Activated CD4-positive, alpha-beta T cell treated with anti-CD3 and anti-CD28 coated beads, Interleukin-2, Interleukin-6, amounts not matched to agents 100 ng/mL and 50 ng/mL, durations not matched to agents 16 hours and 8 hours (primary cell): ENCODE measurements around the gene MAPK10.
"Not testable (repeated sequence)": the region's sequence is repeated elsewhere in the genome, so short reads cannot be mapped to it uniquely, and the experiment has no call there.

Experiments
- DNase-seq: peaks from one replicate; pipeline ENCODE4 v3.0.0-alpha.2; 2020

MAPK10 gene

GRCh38 chr4:86178211-86178610, 181.6 kb downstream of the MAPK10 start:
- DNase-seq, result no peak

GRCh38 chr4:86174506-86174905, 185.3 kb downstream of the MAPK10 start:
- DNase-seq, result no peak

DNA sequence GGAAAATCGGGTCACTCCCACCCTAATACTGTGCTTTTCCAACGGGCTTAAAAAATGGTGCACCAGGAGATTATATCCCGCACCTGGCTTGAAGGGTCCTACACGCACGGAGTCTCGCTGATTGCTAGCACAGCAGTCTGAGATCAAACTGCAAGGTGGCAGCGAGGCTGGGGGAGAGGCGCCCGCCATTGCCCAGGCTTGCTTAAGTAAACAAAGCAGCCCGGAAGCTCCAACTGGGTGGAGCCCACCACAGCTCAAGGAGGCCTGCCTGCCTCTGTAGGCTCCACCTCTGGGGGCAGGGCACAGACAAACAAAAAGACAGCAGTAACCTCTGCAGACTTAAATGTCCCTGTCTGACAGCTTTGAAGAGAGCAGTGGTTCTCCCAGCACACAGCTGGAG, 191.5 kb downstream of the MAPK10 start:
- DNase-seq, result not testable (repeated sequence)

GRCh38 chr4:86160426-86160825, 199.4 kb downstream of the MAPK10 start:
- DNase-seq, result no peak

DNA sequence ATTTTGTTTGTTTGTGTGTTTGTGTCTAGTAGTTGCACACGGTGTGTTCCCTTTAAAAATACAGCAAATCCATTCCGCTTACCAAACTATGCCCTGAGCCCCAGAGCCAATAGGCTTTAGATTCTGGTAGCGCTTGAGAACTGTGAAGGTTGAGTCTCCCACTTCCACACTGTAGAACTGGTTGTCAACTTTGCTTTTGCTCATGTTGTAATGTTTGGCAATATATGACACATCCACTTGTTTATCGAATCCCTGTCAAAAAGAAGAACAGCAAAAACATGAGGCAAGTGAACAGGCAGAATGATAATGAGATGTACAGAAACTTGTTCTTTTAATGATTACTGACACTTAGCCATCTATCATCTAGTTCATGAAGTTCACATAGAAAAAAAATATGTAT, 200.6 kb downstream of the MAPK10 start:
- no peak for DNase-seq

DNA sequence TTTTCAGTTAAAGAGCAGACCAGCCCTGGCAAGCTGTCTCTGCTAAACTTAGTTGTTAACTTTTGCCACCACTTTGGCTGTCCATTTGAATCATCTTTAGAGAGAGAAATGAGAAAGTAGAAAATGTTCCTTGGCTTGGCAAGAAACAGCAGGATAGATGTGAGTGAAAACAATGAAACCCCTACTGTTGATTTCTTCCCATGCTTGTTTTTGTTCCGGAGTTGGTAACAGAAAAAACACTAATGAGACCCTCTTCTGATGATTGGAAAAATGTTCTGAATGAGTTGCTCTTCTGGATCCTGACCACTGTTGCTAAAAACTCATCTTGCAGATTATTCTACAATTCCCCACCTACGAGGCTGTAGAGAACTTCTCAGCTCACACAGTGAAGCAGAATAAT, 203.3 kb downstream of the MAPK10 start:
- no peak for DNase-seq

DNA sequence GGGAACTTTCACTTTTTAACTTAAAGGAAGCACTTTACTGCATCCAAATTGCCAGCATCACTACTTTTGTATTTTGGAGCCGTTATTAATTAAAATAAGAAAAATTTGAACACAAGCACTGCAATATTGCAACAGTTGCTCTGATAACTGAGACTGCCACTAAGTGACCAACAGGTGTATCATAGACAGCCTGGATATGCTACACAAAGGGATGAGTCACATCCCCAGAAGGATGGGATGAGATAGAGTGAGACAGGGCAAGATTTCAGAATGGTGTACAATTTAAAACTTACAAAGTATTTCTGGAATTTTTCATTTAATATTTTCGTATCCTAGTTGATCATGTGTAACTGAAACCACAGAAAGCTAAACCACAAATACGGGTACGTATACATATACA, 204.1 kb downstream of the MAPK10 start:
- no peak for DNase-seq

DNA sequence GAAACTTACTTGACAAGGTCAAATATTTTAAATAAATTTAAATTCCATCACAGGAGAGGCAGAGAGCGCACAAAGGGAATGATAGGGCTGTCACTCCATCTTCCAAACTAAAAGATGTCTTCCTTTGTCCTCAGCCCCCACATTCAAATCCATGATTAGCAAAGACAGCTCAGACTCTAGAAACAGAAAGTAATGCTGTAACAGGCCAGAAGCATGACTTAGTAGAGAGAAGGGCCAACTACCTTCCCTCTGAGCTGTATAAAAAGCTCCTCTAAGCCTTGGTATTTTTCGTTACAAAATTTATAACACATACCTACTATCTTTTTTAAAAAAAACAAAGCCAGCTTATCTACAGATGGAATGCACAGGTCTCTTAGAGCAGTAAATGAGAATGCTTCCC, 207.4 kb downstream of the MAPK10 start:
- no peak for DNase-seq

GRCh38 chr4:86151196-86151595, 208.7 kb downstream of the MAPK10 start:
- DNase-seq, result no peak

- no peak for DNase-seq
Measured at GRCh38 chr4:86141161-86141560, 218.7 kb downstream of the MAPK10 start.

DNA sequence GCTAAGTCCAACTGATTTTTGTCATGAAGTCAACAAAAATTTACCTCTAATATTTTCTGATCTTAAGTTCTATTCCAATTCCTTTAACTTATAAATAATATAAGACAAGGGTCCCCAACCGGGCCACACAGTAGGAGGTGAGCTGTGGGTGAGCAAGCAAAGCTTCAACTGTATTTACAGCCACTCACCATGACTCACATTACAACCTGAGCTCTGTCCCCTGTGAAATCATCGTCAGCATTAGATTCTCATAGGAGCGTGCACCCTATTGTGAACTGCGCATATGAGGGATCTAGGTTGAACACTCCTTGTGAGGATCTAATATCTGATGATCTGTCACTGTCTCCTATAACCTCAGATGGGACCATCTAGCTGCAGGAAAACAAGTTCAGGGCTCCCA, 227.4 kb downstream of the MAPK10 start:
- DNase-seq, result no peak

DNA sequence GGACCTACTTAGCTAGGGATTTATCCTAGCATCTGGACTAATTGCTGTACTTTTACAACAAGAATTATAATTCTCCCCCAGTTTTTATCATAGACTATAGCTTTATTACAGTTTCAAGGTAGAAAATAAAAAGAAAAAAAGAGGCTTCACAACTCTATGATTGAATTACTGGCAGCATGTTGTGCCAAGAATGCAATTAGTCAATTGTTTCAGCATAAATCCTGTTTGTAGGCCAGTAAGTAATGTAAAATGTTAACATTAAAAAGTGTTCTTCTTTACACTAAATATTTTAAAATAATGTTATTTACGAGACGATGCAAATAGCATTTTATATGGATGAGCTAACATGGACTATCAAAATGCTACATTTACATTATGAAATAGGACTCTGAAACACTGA, 228.4 kb downstream of the MAPK10 start:
- no peak for DNase-seq

GRCh38 chr4:86130160-86130933, 229.5 kb downstream of the MAPK10 start:
- no peak for DNase-seq

- no peak for DNase-seq
Measured at GRCh38 chr4:86129546-86129945, 230.3 kb downstream of the MAPK10 start.

GRCh38 chr4:86122404-86122803, 237.4 kb downstream of the MAPK10 start:
- DNase-seq, result no peak

GRCh38 chr4:86118711-86119110, 241.1 kb downstream of the MAPK10 start:
- no peak for DNase-seq

- no peak for DNase-seq
Measured at GRCh38 chr4:86117705-86118302, 242.0 kb downstream of the MAPK10 start.

DNA sequence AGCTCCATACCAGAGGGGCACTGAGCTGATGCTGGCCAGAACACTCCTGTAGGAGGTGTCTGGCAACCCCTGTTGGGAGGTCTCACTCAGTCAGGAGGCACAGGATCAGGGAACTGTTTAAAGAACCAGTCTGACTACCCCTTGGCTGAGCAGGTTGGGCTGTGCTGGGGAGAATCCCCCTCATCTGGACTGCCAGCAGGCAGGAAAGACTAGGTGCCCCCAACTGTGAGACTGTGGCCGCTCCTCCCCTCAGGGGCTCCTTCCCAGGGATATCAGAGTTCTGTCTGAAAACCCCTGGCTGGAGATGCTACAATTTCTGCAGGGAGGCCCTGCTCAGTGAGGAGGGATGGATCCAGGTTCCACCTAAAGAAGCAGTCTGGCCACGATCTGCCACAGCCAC, 245.3 kb downstream of the MAPK10 start:
- DNase-seq, result no peak

- DNase-seq, result no peak
Measured at GRCh38 chr4:86108834-86109233, 251.0 kb downstream of the MAPK10 start.

- no peak for DNase-seq
Measured at GRCh38 chr4:86108137-86108536, 251.7 kb downstream of the MAPK10 start.

DNA sequence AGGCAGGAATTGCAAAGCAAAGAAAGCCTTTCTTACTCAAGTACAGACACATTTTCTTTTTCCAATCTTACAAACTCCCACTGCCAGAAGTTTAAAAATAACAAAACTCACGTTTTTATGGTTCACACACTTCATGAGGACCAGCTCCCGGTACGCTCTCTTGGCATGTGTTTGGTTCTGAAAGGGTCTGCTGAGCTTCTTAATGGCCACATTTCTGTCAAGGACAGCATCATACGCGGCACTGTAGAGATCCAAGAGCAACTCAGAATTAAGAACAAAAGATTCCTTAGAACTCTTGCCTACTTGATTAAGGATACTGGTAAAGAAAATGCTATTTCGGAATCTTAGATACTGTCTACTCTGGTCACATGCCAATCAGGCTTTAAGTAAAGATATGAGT, 252.7 kb downstream of the MAPK10 start:
- no peak for DNase-seq

- DNase-seq, result no peak
Measured at GRCh38 chr4:86106475-86106874, 253.4 kb downstream of the MAPK10 start.

GRCh38 chr4:86101841-86102240, 258.0 kb downstream of the MAPK10 start:
- no peak for DNase-seq

DNA sequence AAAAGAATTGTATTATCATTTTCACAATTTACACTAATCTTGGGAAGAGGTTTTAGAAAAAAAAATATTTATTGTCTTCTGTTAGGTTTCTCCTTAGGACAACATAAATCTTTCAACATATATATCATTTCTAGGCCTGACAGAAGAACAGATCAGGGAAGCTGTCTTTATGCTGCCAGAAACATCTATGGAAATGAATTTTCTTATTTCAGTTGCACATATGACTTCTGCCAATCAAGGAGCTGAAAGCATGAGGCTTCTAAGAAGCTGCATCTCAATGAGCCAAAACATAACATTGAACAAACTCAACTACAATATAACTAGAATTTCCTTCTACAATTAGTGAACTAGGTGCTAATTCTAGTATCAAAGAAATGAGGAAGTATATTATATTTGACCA, 258.4 kb downstream of the MAPK10 start:
- DNase-seq, result no peak
